H4 (cell line): ENCODE measurements around the gene TRAF6. TPM values are rescaled to one million over a fixed set of nuclear protein-coding genes. Genes with fewer than 3 reads are reported as not detected.

Experiments used
- total RNA-seq: library from RNA; depleted of rRNA; stranded (reverse); fragments of >200 nt; shearing (Covaris generic); gene quantifications from 2 replicates; pipeline ENCODE4 v1.2.3, GENCODE V29; 2014; rRNA removed

Gene TRAF6
- total RNA-seq, 1 experiment from 2014 or later, result 9.1 TPM

Other genes with a start within 250 kb of the TRAF6 start
- 69.1 and 74.5 TPM in 2 replicates for gene COMMD9, start 220.8 kb downstream of the TRAF6 start, total RNA-seq
- gene PRR5L, start 214.0 kb downstream of the TRAF6 start, total RNA-seq, result 38.2 and 75.8 TPM in 2 replicates
- 0.23 and 0.39 TPM in 2 replicates for gene RAG1, start 57.7 kb upstream of the TRAF6 start, total RNA-seq
- gene IFTAP, start 84.2 kb upstream of the TRAF6 start, total RNA-seq, result 68.2 and 72.3 TPM in 2 replicates
- not detected in 2 replicates for gene RAG2, start 88.0 kb upstream of the TRAF6 start, total RNA-seq